ENCODE data around the gene DCUN1D4. TPM values are rescaled to one million over a fixed set of nuclear protein-coding genes. Genes with fewer than 3 reads are reported as not detected.
A peak's percentile ranks its signal among the peaks of the same experiment; 100 is the strongest.

Gene DCUN1D4
- total RNA-seq (2021) (33.3 to 36.2 TPM (median 34.3 TPM) in 3 replicates), Bru-seq, nascent RNA (percentile 86 among the genes with signal in this experiment)
- long read RNA-seq, experiment 1, full-length matches to known transcripts, result 153 of 215 reads
- long read RNA-seq, experiment 1, partial matches to known transcripts, result 7 of 215 reads
- long read RNA-seq, experiment 1, other reads (novel, unspliced or antisense), result 55 of 215 reads
- long read RNA-seq, experiment 2, full-length matches to known transcripts, result 5 of 22 reads
- long read RNA-seq, experiment 2, partial matches to known transcripts, result 1 of 22 reads
- long read RNA-seq, experiment 2, other reads (novel, unspliced or antisense), result 16 of 22 reads
- long read RNA-seq, experiment 3, full-length matches to known transcripts, result 10 of 10 reads
- long read RNA-seq, experiment 3, partial matches to known transcripts, result 0 of 10 reads
- long read RNA-seq, experiment 3, other reads (novel, unspliced or antisense), result 0 of 10 reads

DNA sequence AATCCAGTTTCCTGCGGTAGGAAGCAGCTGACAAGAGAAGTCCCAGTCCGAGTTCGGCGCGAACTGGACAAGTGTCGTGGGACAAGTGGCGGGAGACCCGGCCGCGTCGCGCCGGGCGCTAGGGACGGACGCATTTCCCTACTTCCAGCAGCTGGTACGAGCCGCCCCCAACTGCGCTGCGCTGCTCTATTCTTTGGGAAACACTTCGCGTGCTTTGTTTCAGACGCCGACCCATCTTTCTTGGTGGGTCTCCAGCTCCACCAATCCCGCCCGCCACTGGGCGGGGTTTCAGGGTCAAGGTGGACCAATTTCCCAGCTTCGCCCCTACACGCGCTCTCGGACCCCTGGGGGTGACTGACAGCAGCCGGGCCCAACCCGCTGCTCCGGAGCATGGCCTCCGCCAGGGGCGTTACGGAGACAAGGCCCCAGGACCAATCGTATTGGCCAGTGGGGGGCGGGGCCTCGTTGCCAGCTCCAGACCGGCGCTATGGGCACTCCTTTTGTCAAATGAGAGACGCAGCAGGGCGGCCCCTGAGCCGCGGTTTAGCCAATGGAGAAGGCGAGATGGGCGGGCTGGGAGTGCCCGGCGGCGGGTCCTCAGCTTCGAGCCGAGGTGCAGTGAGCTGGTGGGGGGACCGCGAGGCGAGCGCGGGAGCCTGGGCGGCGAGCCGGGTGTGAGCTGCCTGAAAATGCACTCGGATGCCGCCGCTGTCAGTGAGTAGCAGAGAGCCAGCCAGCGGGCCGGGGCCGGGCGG lies at the start of gene DCUN1D4:
TSS of gene DCUN1D4 (plus strand) at position 600 of the 755 bp plus-strand sequence. CDS start at position 690, 90 bp downstream.
- Mint-ChIP-seq H3K9me3 (no peaks in the 10 kb centered on the region), H3K4me3 (peak within 1 kb of the TSS; percentile 89), H3K36me3 (no peaks in the 10 kb centered on the region), H3K27me3 (ENCODE audit: low read depth) (peaks cover 40% of the 10 kb centered on the region), H3K27ac (peak within 1 kb of the TSS; percentile 47; the same call in 1 of the 2 replicates), H3K4me1 (peaks cover 23% of the 10 kb centered on the region)
- ChIA-PET CTCF (interaction anchor here (0.6 to 1.9 kb wide), 8 partner anchors 10 to 183 kb away, joined by 3 to 22 read pairs (median 6); no protein-coding TSS in a partner anchor), POLR2A (interaction anchor here (0.9 to 1.4 kb wide), 3 partner anchors 8 to 195 kb away, joined by 4 to 6 read pairs (median 4); partner anchors contain the start of gene SGCB)
- DNase-seq (ENCODE audit: low spot score), result peak; percentile 100
- peak; percentile 93 for ATAC-seq
- no peak; the same call in 1 of the 2 replicates for TF ChIP-seq KAT7 (CRISPR knock-in tag; IDR thresholded peaks at IDR 0.05; ENCODE audit: borderline replicate concordance)
- no peak for TF ChIP-seq AR (CRISPR knock-in tag; IDR thresholded peaks at IDR 0.05)
- TF ChIP-seq ATF3 (CRISPR knock-in tag; conservative IDR thresholded peaks at IDR 0.05), result no peak
- no peak for TF ChIP-seq SMAD4 (CRISPR knock-in tag; IDR thresholded peaks at IDR 0.05)
- TF ChIP-seq ETV6 (CRISPR knock-in tag; IDR thresholded peaks at IDR 0.05), result no peak
- TF ChIP-seq MXD4 (CRISPR knock-in tag; IDR thresholded peaks at IDR 0.05; ENCODE audit: borderline replicate concordance), result no peak
- TF ChIP-seq, protein P1, sequence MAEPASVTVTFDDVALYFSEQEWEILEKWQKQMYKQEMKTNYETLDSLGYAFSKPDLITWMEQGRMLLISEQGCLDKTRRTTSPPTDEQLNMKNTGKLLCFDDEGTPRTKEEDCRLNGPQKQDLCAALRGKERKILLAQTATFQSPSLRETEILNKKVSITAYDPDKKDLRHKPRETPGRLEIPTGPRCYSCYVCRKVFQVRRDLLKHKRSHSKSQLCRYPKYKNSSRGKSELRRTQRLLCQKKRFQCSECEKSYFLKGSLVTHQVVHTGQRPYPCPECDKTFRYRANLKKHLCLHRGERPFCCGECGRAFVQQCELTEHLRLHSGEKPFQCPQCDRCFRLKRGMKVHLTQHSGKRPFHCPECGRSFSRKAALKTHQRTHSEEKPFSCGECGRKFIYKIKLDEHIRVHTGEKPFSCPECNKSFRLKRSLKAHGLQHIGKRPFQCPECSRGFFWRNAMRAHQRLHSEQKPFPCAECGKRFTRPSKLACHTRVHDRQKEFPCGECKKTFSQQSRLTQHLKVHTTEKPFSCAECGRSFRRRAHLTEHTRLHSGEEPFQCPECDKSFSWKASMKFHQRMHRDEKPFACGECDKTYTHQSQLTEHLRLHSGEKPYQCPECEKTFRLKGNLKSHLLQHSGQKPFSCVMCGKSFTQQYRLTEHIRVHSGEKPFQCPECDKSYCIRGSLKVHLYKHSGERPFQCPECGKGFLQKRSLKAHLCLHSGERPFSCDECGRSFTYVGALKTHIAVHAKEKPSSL (CRISPR knock-in tag; conservative IDR thresholded peaks at IDR 0.05), result no peak
- no peak for TF ChIP-seq ATF1 (CRISPR knock-in tag; IDR thresholded peaks at IDR 0.05)
- peak; percentile 96 for TF ChIP-seq NFYB (CRISPR knock-in tag; conservative IDR thresholded peaks at IDR 0.05; ENCODE audit: low read depth)
- no peak for TF ChIP-seq HMGXB4 (CRISPR knock-in tag; IDR thresholded peaks at IDR 0.05)
- TF ChIP-seq EMX1 (CRISPR knock-in tag; IDR thresholded peaks at IDR 0.05), result no peak
- TF ChIP-seq FOXK1 (CRISPR knock-in tag; IDR thresholded peaks at IDR 0.05), result no peak
- TF ChIP-seq, protein P2, sequence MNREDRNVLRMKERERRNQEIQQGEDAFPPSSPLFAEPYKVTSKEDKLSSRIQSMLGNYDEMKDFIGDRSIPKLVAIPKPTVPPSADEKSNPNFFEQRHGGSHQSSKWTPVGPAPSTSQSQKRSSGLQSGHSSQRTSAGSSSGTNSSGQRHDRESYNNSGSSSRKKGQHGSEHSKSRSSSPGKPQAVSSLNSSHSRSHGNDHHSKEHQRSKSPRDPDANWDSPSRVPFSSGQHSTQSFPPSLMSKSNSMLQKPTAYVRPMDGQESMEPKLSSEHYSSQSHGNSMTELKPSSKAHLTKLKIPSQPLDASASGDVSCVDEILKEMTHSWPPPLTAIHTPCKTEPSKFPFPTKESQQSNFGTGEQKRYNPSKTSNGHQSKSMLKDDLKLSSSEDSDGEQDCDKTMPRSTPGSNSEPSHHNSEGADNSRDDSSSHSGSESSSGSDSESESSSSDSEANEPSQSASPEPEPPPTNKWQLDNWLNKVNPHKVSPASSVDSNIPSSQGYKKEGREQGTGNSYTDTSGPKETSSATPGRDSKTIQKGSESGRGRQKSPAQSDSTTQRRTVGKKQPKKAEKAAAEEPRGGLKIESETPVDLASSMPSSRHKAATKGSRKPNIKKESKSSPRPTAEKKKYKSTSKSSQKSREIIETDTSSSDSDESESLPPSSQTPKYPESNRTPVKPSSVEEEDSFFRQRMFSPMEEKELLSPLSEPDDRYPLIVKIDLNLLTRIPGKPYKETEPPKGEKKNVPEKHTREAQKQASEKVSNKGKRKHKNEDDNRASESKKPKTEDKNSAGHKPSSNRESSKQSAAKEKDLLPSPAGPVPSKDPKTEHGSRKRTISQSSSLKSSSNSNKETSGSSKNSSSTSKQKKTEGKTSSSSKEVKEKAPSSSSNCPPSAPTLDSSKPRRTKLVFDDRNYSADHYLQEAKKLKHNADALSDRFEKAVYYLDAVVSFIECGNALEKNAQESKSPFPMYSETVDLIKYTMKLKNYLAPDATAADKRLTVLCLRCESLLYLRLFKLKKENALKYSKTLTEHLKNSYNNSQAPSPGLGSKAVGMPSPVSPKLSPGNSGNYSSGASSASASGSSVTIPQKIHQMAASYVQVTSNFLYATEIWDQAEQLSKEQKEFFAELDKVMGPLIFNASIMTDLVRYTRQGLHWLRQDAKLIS (CRISPR knock-in tag; IDR thresholded peaks at IDR 0.05; ENCODE audit: borderline replicate concordance), result no peak
- TF ChIP-seq, protein P3, sequence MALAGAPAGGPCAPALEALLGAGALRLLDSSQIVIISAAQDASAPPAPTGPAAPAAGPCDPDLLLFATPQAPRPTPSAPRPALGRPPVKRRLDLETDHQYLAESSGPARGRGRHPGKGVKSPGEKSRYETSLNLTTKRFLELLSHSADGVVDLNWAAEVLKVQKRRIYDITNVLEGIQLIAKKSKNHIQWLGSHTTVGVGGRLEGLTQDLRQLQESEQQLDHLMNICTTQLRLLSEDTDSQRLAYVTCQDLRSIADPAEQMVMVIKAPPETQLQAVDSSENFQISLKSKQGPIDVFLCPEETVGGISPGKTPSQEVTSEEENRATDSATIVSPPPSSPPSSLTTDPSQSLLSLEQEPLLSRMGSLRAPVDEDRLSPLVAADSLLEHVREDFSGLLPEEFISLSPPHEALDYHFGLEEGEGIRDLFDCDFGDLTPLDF (CRISPR knock-in tag; IDR thresholded peaks at IDR 0.05), result no peak
- peak; percentile 77 for TF ChIP-seq MAX (CRISPR knock-in tag; IDR thresholded peaks at IDR 0.05)
- no peak for TF ChIP-seq TEAD4 (CRISPR knock-in tag; IDR thresholded peaks at IDR 0.05)
- no peak for TF ChIP-seq NR3C1 (CRISPR knock-in tag; conservative IDR thresholded peaks at IDR 0.05; ENCODE audit: low read depth)
- TF ChIP-seq MYBL2 (CRISPR knock-in tag; IDR thresholded peaks at IDR 0.05), result no peak
- TF ChIP-seq ZNF416 (CRISPR knock-in tag; IDR thresholded peaks at IDR 0.05), result no peak

All from WTC11 (cell line).